A549 (cell line): ENCODE data around the gene FNBP1L. TPM values are rescaled to one million over a fixed set of nuclear protein-coding genes. Genes with fewer than 3 reads are reported as not detected.

Experiments
- ATAC-seq, 2 experiments: fragments of 200-7000 bp in 1 of 2; fragments of >200 bp in 1 of 2; cut with Nextera tagmentation in 1 of 2; cut with Tn5 transposase in 1 of 2; 3 replicates each; pipeline versions ENCODE4 v1.8.0 to v1.9.1; 2018 to 2020; ENCODE audit warnings: mild to moderate bottlenecking in 1 of 2, moderate library complexity in 1 of 2
- CTCF ChIA-PET: fragments of 300-600 bp; sonication (Branson Sonifier 250); formaldehyde crosslinking; extraction: SDS; loops from one replicate; lab custom pipeline; 2021; ENCODE audit warnings: antibody characterized with exemption, inconsistent platforms; lab: Yijun Ruan, JAX
- POLR2A ChIA-PET: fragments of 350-600 bp; formaldehyde crosslinking; extraction: SDS; loops from one replicate; lab custom pipeline; 2021; ENCODE audit warnings: antibody characterized with exemption, inconsistent platforms; lab: Yijun Ruan, JAX
- DNase-seq, 2 experiments: peaks; one replicate each; pipeline versions ENCODE4 v3.0.0 to v3.0.0-alpha.2; 2011 to 2016; ENCODE audit warnings: low read depth in 1 of 2, low spot score in 1 of 2
- FAIRE-seq: peaks from 2 replicates; lab custom pipeline; 2011; peaks lifted over from hg19 to GRCh38; lab: Jason Lieb, UNC
- H3K27ac ChIP-seq, 2 experiments: fragments of >200 bp; sonication (Bioruptor Twin); formaldehyde crosslinking; 3 replicates each; pipeline ENCODE4 v1.5.1; 2016 to 2017
- H3K4me1 ChIP-seq: fragments of >200 bp; sonication (Bioruptor Twin); formaldehyde crosslinking; 3 replicates; pipeline ENCODE4 v1.6.1; 2016
- H3K4me2 ChIP-seq: fragments of >200 bp; sonication (Bioruptor Twin); formaldehyde crosslinking; 3 replicates; pipeline ENCODE4 v1.6.1; 2016
- H3K4me3 ChIP-seq: fragments of >200 bp; sonication (Bioruptor Twin); formaldehyde crosslinking; 3 replicates; pipeline ENCODE4 v1.5.1; 2016
- H3K9me3 ChIP-seq: fragments of >200 bp; sonication (Bioruptor Twin); formaldehyde crosslinking; 3 replicates; pipeline ENCODE4 v1.6.1; 2016
- BHLHE40 ChIP-seq: IDR thresholded peaks from 2 replicates; pipeline ENCODE4 v1.6.1; 2012; ENCODE audit warnings: low read depth, low read length, inconsistent platforms
- E2F6 ChIP-seq: IDR thresholded peaks from 2 replicates; pipeline ENCODE4 v1.6.1; 2012; ENCODE audit warnings: low read depth, borderline replicate concordance
- EHF ChIP-seq: fragments of 250-450 bp; sonication (Bioruptor Pico); IDR thresholded peaks from 2 replicates; pipeline ENCODE4 v1.5.0; 2020; ENCODE audit warnings: mild to moderate bottlenecking
- EHMT2 ChIP-seq: fragments of 200-600 bp; sonication (generic); IDR thresholded peaks from 2 replicates; pipeline ENCODE4 v1.6.1; 2016; ENCODE audit warnings: antibody characterized with exemption, low read depth, mild to moderate bottlenecking, moderate library complexity
- ESRRA ChIP-seq: fragments of 150-350 bp; IDR thresholded peaks from 2 replicates; pipeline ENCODE4 v1.6.1; 2014; ENCODE audit warnings: mild to moderate bottlenecking, low read length, borderline replicate concordance
- FOXS1 ChIP-seq: fragments of 250-450 bp; sonication (Bioruptor Pico); IDR thresholded peaks from 2 replicates; pipeline ENCODE4 v1.5.0; 2020; ENCODE audit warnings: mild to moderate bottlenecking, moderate library complexity
- GATA3 ChIP-seq: IDR thresholded peaks from 2 replicates; pipeline ENCODE4 v1.6.1; 2012; ENCODE audit warnings: borderline replicate concordance
- HDAC2 ChIP-seq: fragments of 200-600 bp; sonication (generic); IDR thresholded peaks from 2 replicates; pipeline ENCODE4 v1.6.1; 2016
- HOXB13 ChIP-seq: fragments of 250-450 bp; sonication (Bioruptor Pico); IDR thresholded peaks from 2 replicates; pipeline ENCODE4 v1.5.0; 2020; ENCODE audit warnings: low read depth, mild to moderate bottlenecking, moderate library complexity
- HOXB5 ChIP-seq: fragments of 250-450 bp; sonication (Bioruptor Pico); IDR thresholded peaks from 2 replicates; pipeline ENCODE4 v1.5.0; 2020; ENCODE audit warnings: mild to moderate bottlenecking, moderate library complexity
- KDM1A ChIP-seq: fragments of 200-600 bp; sonication (generic); IDR thresholded peaks from 2 replicates; pipeline ENCODE4 v1.6.1; 2016; ENCODE audit warnings: low read depth, mild to moderate bottlenecking
- KDM5A ChIP-seq: fragments of 200-600 bp; sonication (generic); IDR thresholded peaks from 2 replicates; pipeline ENCODE4 v1.6.1; 2016; ENCODE audit warnings: antibody characterized with exemption, mild to moderate bottlenecking
- MAFK ChIP-seq: fragments of 450-650 bp; IDR thresholded peaks from 2 replicates; pipeline ENCODE4 v1.6.1; 2014; ENCODE audit not compliant: partially characterized antibody
- NPAS2 ChIP-seq: fragments of 250-450 bp; sonication (Bioruptor Pico); IDR thresholded peaks from 2 replicates; pipeline ENCODE4 v1.8.0; 2022; ENCODE audit warnings: mild to moderate bottlenecking, moderate library complexity, borderline replicate concordance
- NR3C1 ChIP-seq: fragments of >200 bp; sonication (Bioruptor Twin); formaldehyde crosslinking; IDR thresholded peaks from 3 replicates; pipeline ENCODE4 v1.6.1; 2017
- PBX3 ChIP-seq: IDR thresholded peaks from 2 replicates; pipeline ENCODE4 v1.6.1; 2012
- PHF8 ChIP-seq: fragments of 200-600 bp; sonication (generic); IDR thresholded peaks from 2 replicates; pipeline ENCODE4 v1.6.1; 2016; ENCODE audit warnings: low read depth, mild to moderate bottlenecking, antibody characterized with exemption, moderate library complexity, borderline replicate concordance
- POLR2AphosphoS2 ChIP-seq: conservative IDR thresholded peaks from 2 replicates; pipeline ENCODE4 v1.6.1; 2012; ENCODE audit warnings: low read length, improper control_type of control experiment, inconsistent platforms
- REST ChIP-seq: fragments of 200-600 bp; sonication (generic); IDR thresholded peaks from 2 replicates; pipeline ENCODE4 v1.6.1; 2016; ENCODE audit warnings: antibody characterized with exemption, mild to moderate bottlenecking, moderate library complexity
- SREBF2 ChIP-seq: fragments of 450-650 bp; IDR thresholded peaks from 2 replicates; pipeline ENCODE4 v1.6.1; 2014; ENCODE audit warnings: mild to moderate bottlenecking, moderate library complexity
- TFCP2L1 ChIP-seq: fragments of 250-450 bp; sonication (Bioruptor Pico); IDR thresholded peaks from 2 replicates; pipeline ENCODE4 v1.5.0; 2021; ENCODE audit warnings: mild to moderate bottlenecking
- TP53 ChIP-seq: fragments of 250-450 bp; sonication (Bioruptor Pico); IDR thresholded peaks from 2 replicates; pipeline ENCODE4 v1.5.0; 2021; ENCODE audit warnings: mild to moderate bottlenecking, moderate library complexity
- ZNF302 ChIP-seq: fragments of 250-450 bp; sonication (Bioruptor Pico); IDR thresholded peaks from 2 replicates; pipeline ENCODE4 v1.9.0; 2021; ENCODE audit warnings: inconsistent platforms, mild to moderate bottlenecking, moderate library complexity
- WGBS: methylation state at CpG from one replicate; pipeline ENCODE4 v1.1.6; 2017; ENCODE audit errors: missing lambda C conversion rate; 5-methylcytosine and 5-hydroxymethylcytosine counted together
- polyA plus RNA-seq, 4 experiments: library from polyadenylated mRNA; depleted of rRNA in 3 of 4; stranded (reverse); fragments of >200 nt; fragmentation: RNase III in 1 of 4; extraction: RNeasy Plus Mini Kit Qiagen cat#74134 plus additional on column Dnase treatment in 1 of 4; gene quantifications; 2 replicates in 3 of 4; 3 replicates in 1 of 4; pipeline ENCODE4 v1.2.3, GENCODE V29; 2011 to 2017
- TF ChIP-seq, protein P1 (sequence below): fragments of 250-450 bp; sonication (Bioruptor Pico); IDR thresholded peaks from 2 replicates; pipeline ENCODE4 v1.5.0; 2020; ENCODE audit warnings: low read depth, mild to moderate bottlenecking, moderate library complexity
- TF ChIP-seq, protein P2 (sequence below): fragments of 450-650 bp; IDR thresholded peaks from 2 replicates; pipeline ENCODE4 v1.6.1; 2014; ENCODE audit warnings: antibody characterized with exemption
- TF ChIP-seq, protein P3 (sequence below): fragments of >200 bp; sonication (Bioruptor Twin); formaldehyde crosslinking; IDR thresholded peaks from 2 replicates; pipeline ENCODE4 v1.6.1; 2016
- TF ChIP-seq, protein P4 (sequence below): fragments of >200 bp; sonication (Bioruptor Twin); formaldehyde crosslinking; IDR thresholded peaks from 3 replicates; pipeline ENCODE4 v1.6.1; 2016

Gene FNBP1L
- polyA plus RNA-seq, 2 of the 4 experiments (the other 2 are of a cell fraction), result 19.8 to 42.3 TPM

DNA sequence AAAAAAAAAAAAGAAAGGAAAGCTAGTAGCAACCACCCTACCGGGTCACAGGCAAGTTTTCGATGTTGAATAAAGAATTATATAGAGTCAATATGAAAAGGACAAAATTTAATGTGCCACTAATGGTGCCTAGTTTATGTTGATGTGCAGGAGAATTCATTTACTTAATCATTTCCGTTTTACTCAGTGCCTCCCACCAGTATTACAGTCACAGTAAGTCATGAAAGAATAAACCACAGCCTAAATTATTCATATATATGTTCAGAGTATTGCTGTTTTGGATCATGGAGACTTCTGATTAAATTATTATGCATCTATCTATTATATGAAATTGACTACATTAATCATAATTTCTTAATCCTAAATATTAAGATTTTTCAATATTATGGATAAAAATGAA lies 35.3 kb downstream of the FNBP1L start (continued):
- TF ChIP-seq, protein P1, sequence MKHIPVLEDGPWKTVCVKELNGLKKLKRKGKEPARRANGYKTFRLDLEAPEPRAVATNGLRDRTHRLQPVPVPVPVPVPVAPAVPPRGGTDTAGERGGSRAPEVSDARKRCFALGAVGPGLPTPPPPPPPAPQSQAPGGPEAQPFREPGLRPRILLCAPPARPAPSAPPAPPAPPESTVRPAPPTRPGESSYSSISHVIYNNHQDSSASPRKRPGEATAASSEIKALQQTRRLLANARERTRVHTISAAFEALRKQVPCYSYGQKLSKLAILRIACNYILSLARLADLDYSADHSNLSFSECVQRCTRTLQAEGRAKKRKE, result no peak
- TF ChIP-seq, all 56 proteins: peak for 0

- no peak for ATAC-seq
- no peaks in the 10 kb centered on the region for H3K9me3 ChIP-seq
- no peak for TF ChIP-seq BHLHE40
- TF ChIP-seq EHF (CRISPR knock-in tag), result no peak
- TF ChIP-seq NR3C1, result no peak
- TF ChIP-seq, protein P2, sequence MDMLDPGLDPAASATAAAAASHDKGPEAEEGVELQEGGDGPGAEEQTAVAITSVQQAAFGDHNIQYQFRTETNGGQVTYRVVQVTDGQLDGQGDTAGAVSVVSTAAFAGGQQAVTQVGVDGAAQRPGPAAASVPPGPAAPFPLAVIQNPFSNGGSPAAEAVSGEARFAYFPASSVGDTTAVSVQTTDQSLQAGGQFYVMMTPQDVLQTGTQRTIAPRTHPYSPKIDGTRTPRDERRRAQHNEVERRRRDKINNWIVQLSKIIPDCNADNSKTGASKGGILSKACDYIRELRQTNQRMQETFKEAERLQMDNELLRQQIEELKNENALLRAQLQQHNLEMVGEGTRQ, result no peak
- TF ChIP-seq, protein P3, sequence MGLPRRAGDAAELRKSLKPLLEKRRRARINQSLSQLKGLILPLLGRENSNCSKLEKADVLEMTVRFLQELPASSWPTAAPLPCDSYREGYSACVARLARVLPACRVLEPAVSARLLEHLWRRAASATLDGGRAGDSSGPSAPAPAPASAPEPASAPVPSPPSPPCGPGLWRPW, result no peak
- no peak for TF ChIP-seq FOXS1 (CRISPR knock-in tag)
- no peak for TF ChIP-seq PHF8
- no peak for TF ChIP-seq ZNF302 (CRISPR knock-in tag)
- TF ChIP-seq GATA3, result no peak
- TF ChIP-seq HOXB13 (CRISPR knock-in tag), result no peak
- TF ChIP-seq SREBF2, result no peak
- no peak for TF ChIP-seq POLR2AphosphoS2
- TF ChIP-seq MAFK, result no peak
- TF ChIP-seq NPAS2 (CRISPR knock-in tag), result no peak
- TF ChIP-seq, protein P4, sequence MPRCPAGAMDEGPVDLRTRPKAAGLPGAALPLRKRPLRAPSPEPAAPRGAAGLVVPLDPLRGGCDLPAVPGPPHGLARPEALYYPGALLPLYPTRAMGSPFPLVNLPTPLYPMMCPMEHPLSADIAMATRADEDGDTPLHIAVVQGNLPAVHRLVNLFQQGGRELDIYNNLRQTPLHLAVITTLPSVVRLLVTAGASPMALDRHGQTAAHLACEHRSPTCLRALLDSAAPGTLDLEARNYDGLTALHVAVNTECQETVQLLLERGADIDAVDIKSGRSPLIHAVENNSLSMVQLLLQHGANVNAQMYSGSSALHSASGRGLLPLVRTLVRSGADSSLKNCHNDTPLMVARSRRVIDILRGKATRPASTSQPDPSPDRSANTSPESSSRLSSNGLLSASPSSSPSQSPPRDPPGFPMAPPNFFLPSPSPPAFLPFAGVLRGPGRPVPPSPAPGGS, result no peak
- TF ChIP-seq HDAC2, result no peak
- TF ChIP-seq KDM1A, result no peak
- no peak for TF ChIP-seq TP53 (CRISPR knock-in tag)
- no peak for TF ChIP-seq PBX3
- TF ChIP-seq E2F6, result no peak
- TF ChIP-seq, all 56 proteins: peak for 0
- CTCF ChIA-PET, result interaction anchor here (1.3 kb wide), 1 partner anchor 17 kb away, joined by 3 read pairs; no protein-coding TSS in a partner anchor
- no peak for FAIRE-seq
- Histone ChIP-seq H3K27ac (no peak overlapping the region), H3K4me1 (no peaks in the 10 kb centered on the region), H3K4me2 (no peak overlapping the region), H3K4me3 (no peak overlapping the region)
- POLR2A ChIA-PET, result no interaction called here
- DNase-seq, result no peak
Observed at GRCh38 chr1:93483606-93484005, 35.7 kb downstream of the FNBP1L start.

DNA sequence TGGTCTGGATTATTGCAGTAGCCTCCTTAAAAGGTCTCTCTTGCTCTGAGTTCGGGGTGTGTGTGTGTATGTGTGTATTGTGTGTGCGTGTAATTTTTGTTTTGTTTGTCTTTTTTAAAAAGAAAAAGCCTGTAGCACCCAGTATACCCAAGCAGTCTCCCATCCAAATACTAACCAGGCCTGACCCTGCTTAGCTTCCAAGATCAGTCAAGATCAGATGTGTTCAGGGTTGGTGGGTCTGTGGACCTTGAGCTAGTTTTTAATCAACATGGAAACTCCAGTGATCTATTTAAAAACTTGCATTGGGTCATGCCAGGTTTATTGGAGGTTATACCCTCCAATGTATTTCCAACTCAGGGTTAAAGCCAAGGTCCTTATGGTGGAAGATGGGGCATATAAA lies 40.3 kb downstream of the FNBP1L start:
- H3K4me2 ChIP-seq, result no peak overlapping the region
- no peaks in the 10 kb centered on the region for H3K9me3 ChIP-seq
- no peak overlapping the region for H3K27ac ChIP-seq
- no peak for ATAC-seq
- DNase-seq, result no peak
- no peaks in the 10 kb centered on the region for H3K4me1 ChIP-seq
- no peak overlapping the region for H3K4me3 ChIP-seq
- 90% methylated on average over 2 of the region's 2 CpGs for WGBS
- FAIRE-seq, result no peak
- TF ChIP-seq ESRRA (no peak), HOXB5 (no peak), SREBF2 (no peak), PHF8 (no peak), POLR2AphosphoS2 (no peak), EHMT2 (no peak), REST (no peak), TFCP2L1 (no peak), KDM5A (no peak)
- POLR2A ChIA-PET, result no interaction called here
- CTCF ChIA-PET, result interaction anchor here (1.1 to 1.9 kb wide), 2 partner anchors 11 to 13 kb away, joined by 4 read pairs; no protein-coding TSS in a partner anchor
